H1 (cell line): Measurements from ENCODE around the gene ZNF521. TPM values are rescaled to one million over a fixed set of nuclear protein-coding genes. Genes with fewer than 3 reads are reported as not detected.

Experiments used
- CHD7 ChIP-seq: fragments of 300-600 bp; sonication (generic); IDR thresholded peaks from 2 replicates; pipeline ENCODE4 v1.7.1; 2012; ENCODE audit warnings: low read length, moderate library complexity, mild to moderate bottlenecking, inconsistent platforms; ENCODE audit not compliant: insufficient replicate concordance
- EGR1 ChIP-seq: IDR thresholded peaks from 2 replicates; pipeline ENCODE4 v1.6.1; 2011; ENCODE audit warnings: low read depth, low read length, borderline replicate concordance
- HDAC2 ChIP-seq, 2 experiments: fragments of 300-600 bp in 1 of 2; sonication (generic) in 1 of 2; IDR thresholded peaks; 2 replicates each; pipeline ENCODE4 v1.6.1; 2011 to 2012; ENCODE audit warnings: low read depth in 2 of 2, low read length in 2 of 2, mild to moderate bottlenecking in 2 of 2, moderate library complexity in 2 of 2, borderline replicate concordance in 1 of 2, inconsistent platforms in 1 of 2
- NANOG ChIP-seq: IDR thresholded peaks from 2 replicates; pipeline ENCODE4 v1.6.1; 2011; ENCODE audit warnings: low read length, low read depth, mild to moderate bottlenecking, inconsistent platforms; ENCODE audit not compliant: insufficient read depth, poor library complexity, severe bottlenecking
- POU5F1 ChIP-seq: IDR thresholded peaks from 2 replicates; pipeline ENCODE4 v1.6.1; 2011; ENCODE audit warnings: low read depth, mild to moderate bottlenecking, low read length, moderate library complexity
- RBBP5 ChIP-seq: IDR thresholded peaks from 2 replicates; pipeline ENCODE4 v1.7.1; 2012; ENCODE audit warnings: low read depth, mild to moderate bottlenecking, inconsistent platforms, low read length, moderate library complexity, borderline replicate concordance
- RNF2 ChIP-seq: fragments of 200-900, 300-1000 bp; sonication (generic); IDR thresholded peaks from 2 replicates; pipeline ENCODE4 v1.7.1; 2016; ENCODE audit warnings: borderline replicate concordance, low read depth, mild to moderate bottlenecking, antibody characterized with exemption, low read length; ENCODE audit not compliant: poor library complexity, severe bottlenecking; ENCODE audit errors: missing control alignments
- RXRA ChIP-seq: IDR thresholded peaks from 2 replicates; pipeline ENCODE4 v1.6.1; 2011; ENCODE audit warnings: low read depth, mild to moderate bottlenecking, low read length, moderate library complexity; ENCODE audit not compliant: insufficient read depth
- SIX5 ChIP-seq: IDR thresholded peaks from 2 replicates; pipeline ENCODE4 v1.6.1; 2011; ENCODE audit warnings: mild to moderate bottlenecking, low read depth, low read length
- SP2 ChIP-seq: IDR thresholded peaks from 2 replicates; pipeline ENCODE4 v1.6.1; 2012; ENCODE audit warnings: mild to moderate bottlenecking, low read length, inconsistent platforms
- TAF7 ChIP-seq: optimal IDR thresholded peaks from 2 replicates; pipeline ENCODE3; 2011; ENCODE audit warnings: low read depth, mild to moderate bottlenecking, inconsistent platforms, low read length, moderate library complexity, borderline replicate concordance
- polyA plus RNA-seq, 7 experiments: library from polyadenylated mRNA; depleted of rRNA in 3 of 7; stranded (reverse) in 5 of 7; unstranded in 2 of 7; fragments of >200 nt in 5 of 7; fragments of 200-250 nt in 2 of 7; gene quantifications; 1 replicate in 5 of 7; 2 replicates in 1 of 7; 4 replicates in 1 of 7; pipeline versions ENCODE4 v1.2.1 to v1.2.3, GENCODE V29; 2011 to 2013; ENCODE audit warnings: missing spikeins in 2 of 7, mixed read lengths in 2 of 7
- total RNA-seq: library from RNA; stranded (reverse); fragmentation: NEBNext Ultra II Directional; extraction: Animal tissue kit (Norgen Biotek cat#: 25700); gene quantifications from 2 replicates; pipeline ENCODE4 v1.2.1, GENCODE V29; 2021

ZNF521 gene
- total and polyA plus RNA-seq, 2 of the 8 experiments (the other 6 are each of a cell fraction or from before 2014, with no cell fraction given), result 9.5 to 15.8 TPM

GRCh38 chr18:25244170-25244569 lies 107.8 kb downstream of the ZNF521 start (continued):
- TF ChIP-seq CHD7 (no peak), POU5F1 (no peak), NANOG (no peak), SP2 (no peak), RXRA (no peak), RBBP5 (no peak), EGR1 (no peak), TAF7 (no peak), HDAC2 (IDR thresholded peaks at IDR 0.05; ENCODE audit: borderline replicate concordance in 1 of 2, low read depth in 2 of 2, low read length in 2 of 2) (no peak), SIX5 (no peak), RNF2 (no peak)
